Left ventricle myocardium superior (tissue), 1 donor: ENCODE results near the gene ILKAP. TPM values are rescaled to one million over a fixed set of nuclear protein-coding genes. Genes with fewer than 3 reads are reported as not detected.

Experiments
- ATAC-seq: fragments of 200-7000 bp; cut with Tn5 transposase; one replicate; pipeline ENCODE4 v1.9.1; 2020; ENCODE audit warnings: mild to moderate bottlenecking, moderate library complexity
- DNase-seq: peaks from one replicate; pipeline ENCODE4 v3.0.0-alpha.2; 2020
- intact Hi-C: fragments of 100-400 bp; cut with micrococcal nuclease; formaldehyde crosslinking; loops from one replicate; pipeline ENCODE4 v1.11.0; 2022
- total RNA-seq: library from RNA; stranded (reverse); fragmentation: NEBNext Ultra II Directional; extraction: Animal tissue kit (Norgen Biotek cat#: 25700); gene quantifications from one replicate; pipeline ENCODE4 v1.2.1, GENCODE V29; 2021
- donor health status: DM: no; HTN: yes; CAD: no; lungs with severe emphysema.

ILKAP gene
- total RNA-seq, 1 donor from 2014 or later: 26.7 TPM

DNA sequence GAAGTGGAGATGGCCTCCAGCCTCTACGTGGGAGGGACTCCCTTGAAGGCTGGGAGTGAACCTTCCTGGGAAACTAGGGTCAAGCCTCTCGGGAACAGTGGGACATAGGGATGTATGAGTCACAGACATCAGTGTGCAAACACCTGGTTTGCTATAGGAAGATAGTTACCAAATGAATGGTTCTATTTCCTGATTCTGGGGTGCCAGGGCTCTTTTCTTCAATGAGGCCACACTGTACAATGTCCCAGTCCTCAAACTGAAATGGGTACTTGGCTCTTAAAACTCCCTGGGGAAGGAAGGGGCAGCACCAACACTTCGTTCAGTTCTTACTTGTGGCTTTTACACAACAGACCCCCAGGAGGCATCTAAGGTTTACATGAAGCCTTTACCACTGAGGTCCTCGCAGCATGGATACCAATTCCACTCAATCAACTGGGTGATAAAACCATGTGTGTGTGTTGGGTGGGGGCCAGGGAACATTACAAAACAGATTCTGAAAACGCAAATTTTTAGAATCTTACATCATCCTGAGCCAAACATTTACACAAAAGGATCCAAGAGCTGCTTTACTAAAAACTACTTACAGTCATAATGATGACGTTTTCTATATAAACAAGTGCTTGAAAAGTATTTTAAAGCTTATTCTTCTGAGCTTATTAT lies 34.3 kb downstream of the ILKAP start:
- no peak for DNase-seq
- peak; percentile 33 for ATAC-seq
- intact Hi-C loops: no loop called here

DNA sequence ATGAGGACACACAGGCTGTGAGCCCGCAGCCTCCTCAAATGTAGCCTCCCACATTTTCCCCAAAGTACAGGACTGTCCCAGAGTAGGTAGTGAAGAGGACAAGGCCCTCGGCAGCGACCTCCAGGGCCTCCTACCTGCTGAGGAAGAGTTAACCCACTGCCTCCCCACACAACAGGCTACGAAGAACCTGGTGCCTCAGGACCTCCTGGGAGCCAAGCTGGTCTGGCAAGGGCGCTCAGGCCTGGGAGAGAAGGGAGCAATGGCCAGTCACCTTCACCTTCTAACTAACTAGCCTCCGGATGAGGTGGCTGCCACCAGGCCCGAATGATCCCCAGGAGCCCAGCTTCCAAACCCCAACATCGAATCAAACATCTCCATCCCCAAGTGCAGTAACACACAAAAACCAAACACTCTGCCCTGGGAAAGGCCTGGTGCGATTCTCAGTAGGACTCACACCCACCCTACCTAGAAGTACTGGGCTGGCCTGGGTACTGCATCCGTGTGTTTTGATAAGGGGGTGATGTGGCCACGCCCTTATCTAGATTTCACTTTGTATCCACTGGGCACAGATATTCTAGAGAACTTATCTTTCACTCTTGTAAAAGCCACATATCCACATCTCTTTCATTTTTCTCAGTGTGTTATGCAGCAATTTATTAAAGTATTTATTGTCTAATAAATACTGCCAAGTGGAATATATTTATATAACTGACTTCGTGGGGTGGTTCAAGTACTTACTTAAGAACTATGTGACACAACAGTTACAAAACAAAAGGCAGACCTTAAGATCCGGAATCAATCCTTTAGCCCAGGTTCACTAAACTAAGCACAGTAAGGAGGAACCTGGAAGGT lies 35.1 kb downstream of the ILKAP start:
- DNase-seq (no peak), ATAC-seq (no peak)
- intact Hi-C loops: no loop called here

DNA sequence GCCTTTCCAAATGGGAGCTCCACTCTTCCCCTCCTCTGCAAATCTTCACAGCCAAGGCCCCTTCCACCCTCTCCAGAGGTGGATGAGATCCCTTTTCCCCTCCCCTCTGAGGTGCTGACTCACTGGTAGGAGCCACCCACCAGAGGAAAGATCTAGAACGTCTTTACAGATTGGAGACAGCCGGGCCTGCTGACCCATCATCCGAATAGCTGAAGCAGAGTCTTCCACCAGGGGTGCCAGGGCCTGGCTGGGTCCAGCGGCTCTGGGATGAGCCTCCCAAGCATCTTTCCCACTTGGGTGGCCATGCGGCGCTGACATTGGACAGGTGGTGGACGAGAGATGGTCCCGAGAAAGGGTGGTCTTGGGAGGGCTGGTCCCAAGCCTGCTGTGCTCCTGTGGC lies 35.7 kb downstream of the ILKAP start:
- intact Hi-C loops: no loop called here
- ATAC-seq: no peak

DNA sequence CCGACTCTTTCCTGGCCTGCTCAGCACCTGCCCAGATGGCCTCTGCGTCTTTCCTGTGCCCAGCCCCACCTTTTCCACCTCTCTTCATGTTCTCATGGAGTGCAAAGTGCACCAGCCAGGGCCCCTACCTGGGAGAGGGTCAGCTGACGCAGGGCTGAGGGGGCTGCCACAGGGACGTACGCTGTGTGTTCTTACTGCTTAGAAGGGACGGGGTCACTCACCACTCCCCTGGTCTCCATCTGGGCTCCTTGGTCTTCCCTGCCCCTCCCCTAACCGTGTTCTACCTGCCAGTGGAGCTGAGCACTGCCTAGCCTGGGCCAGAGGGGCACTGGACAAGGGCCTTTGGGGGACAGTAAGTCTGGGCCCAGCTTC lies 36.2 kb downstream of the ILKAP start:
- no peak for ATAC-seq
- no peak for DNase-seq
- intact Hi-C loops: no loop called here

More for the DNA sequence above, 35.7 kb downstream of the ILKAP start:
- peak; percentile 27 for DNase-seq

DNA sequence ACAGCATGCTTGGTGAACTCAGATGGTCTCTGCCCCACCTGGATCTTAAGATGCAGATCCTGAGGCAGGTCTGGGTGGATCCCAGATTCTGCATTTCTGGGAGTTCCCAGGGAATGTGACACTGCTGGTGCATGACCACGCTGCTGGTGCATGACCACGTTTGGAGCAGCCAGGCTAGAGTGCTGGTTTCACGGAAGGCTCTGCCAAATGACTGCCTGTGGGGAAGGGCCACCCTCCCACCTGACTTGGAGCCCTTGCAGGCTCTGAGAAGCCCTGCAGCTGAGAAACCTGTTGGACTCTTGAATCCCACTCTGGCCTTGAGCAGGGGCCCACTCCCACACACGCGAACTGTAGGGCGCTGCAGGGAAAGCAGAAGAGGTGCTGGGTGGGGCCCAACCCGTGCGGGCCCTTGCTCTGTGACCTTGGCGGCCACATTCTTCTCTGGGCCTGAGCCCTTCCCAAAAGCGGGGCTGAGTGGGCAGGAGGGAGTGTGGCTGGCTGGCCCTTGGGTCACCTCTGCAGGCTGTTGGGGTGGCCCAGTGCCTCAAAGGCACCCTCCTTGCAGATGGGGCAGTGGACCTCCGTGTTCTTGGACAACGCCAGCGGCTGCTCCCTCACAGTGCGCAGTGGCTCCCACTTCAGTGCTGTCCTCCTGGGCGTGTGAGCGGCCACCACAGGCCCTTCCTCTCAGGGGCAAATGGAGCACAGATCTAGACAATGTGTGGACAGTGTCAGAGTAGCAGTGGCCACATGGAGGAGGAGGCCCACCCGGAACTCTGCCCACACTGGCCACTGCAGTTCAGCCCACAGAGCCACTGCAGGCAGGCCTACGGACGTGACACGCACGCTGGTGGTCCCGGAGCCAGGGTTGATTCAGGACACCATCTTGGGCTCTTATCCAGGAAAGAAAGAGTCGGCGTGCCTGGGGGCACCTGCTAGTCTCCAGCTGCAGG lies 36.8 kb downstream of the ILKAP start:
- intact Hi-C loops: no loop called here
- no peak for ATAC-seq
- DNase-seq: peak; percentile 28

DNA sequence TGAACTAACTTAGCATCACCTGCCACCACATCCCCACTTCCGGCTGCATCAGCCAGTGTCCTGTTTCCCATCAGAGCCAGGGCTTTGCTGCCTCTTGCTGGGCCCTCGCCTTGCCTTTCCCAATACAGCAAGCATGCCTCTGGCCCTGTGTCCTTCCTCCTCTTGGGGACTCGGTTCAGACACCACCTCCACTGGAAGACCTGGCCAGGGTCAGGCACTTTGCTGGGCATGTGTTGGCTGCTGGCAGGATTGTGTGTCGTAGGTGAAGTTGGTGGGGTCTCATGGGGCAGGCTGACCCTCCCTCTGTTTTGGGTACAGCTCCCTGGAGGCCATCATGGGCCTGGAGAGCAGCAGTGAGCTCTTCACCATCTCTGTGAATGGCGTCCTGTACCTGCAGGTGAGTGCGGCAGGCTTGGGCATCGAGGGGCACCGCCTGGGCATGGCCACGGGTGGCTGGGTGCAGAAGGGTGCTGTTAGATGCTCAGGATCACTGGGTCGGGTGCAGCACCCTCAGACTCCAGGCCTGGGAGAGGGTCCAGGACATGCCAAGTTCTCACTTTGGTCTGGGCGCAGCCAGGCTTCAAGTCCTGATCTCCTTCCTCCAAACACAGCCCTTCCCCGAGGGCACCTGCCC lies 38.1 kb downstream of the ILKAP start:
- no peak for ATAC-seq
- intact Hi-C loops: no loop called here
- peak; percentile 22 for DNase-seq

DNA sequence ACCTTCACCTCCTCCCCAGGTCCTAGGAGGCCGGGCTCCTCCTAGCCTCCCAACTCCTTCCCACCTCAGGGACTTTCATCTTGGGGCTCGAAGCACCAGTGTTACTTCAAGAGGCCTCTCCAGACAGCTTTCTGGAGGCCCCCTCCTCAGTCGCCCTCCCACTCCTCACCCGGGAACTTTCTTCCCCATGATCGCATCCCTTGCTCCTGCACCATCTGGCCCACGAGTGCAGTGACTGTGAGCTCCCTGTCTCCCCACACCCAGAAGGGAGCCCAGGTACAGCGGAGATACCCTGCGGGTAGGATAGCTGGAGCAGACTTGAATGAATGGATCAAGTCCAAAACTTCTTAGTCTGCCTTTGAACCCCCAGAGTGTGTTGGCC lies 38.6 kb downstream of the ILKAP start:
- ATAC-seq (no peak), DNase-seq (peak; percentile 12)
- intact Hi-C loops: no loop called here

DNA sequence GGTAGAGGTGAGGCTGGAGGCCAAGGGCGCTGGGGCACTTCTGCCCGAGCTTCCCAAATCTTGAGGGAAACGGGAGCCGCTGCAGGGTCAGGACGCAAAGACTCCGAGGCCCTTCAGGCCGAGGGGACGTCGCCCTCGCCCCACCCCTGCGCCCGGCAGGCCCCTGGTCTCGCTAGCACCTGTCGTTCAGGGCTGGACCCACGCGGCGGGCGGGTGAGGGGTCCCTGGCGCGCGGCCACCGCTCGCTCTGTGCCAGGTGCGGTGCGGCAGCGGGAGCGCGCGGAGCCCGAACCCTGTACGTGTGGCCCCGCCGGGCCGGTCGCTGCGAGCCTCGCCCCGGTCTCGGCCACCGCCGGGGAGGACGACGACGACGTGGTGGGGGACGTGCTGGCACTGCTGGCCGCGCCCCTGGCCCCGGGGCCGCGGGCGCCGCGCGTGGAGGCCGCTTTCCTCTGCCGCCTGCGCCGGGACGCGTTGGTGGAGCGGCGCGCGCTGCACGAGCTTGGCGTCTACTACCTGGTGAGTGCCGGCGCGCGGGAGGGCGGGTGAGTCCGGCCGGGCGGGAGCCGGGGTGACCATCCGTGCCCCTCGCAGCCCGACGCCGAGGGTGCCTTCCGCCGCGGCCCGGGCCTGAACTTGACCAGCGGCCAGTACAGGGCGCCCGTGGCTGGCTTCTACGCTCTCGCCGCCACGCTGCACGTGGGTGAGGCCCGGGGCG lies 39.9 kb downstream of the ILKAP start:
- DNase-seq (peak; percentile 41), ATAC-seq (peak; percentile 5)
- intact Hi-C loops: no loop called here

DNA sequence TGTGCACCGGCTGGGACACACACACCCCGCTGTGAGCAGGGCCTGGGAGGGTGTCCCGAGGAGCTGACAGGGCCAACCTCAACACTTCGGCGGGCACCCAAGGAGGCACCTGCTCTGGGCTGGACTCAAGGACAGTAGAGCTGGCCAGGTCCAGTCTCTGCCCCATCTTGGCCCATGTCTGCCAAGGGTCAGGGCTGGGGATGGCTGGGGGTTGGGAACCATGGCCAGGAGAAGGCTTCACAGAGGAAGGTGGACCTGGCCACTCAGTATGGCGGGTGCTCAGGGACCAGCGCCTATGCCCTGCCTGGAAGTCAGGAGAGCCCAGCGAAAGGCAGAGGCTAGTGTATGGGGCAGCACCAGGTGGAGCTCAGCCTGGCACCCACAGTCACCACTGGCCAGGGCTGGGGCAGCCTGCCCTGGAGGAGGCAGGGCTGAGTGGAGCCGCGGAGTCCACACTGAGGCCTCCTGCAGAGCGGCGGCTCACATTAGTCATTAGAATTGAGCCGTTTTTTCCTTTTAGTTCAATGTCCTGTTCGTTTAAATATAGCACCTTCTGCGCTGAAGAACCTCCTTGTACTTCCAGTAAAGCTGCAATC lies 40.6 kb downstream of the ILKAP start:
- ATAC-seq: no peak
- DNase-seq: peak; percentile 20
- intact Hi-C loops: no loop called here

DNA sequence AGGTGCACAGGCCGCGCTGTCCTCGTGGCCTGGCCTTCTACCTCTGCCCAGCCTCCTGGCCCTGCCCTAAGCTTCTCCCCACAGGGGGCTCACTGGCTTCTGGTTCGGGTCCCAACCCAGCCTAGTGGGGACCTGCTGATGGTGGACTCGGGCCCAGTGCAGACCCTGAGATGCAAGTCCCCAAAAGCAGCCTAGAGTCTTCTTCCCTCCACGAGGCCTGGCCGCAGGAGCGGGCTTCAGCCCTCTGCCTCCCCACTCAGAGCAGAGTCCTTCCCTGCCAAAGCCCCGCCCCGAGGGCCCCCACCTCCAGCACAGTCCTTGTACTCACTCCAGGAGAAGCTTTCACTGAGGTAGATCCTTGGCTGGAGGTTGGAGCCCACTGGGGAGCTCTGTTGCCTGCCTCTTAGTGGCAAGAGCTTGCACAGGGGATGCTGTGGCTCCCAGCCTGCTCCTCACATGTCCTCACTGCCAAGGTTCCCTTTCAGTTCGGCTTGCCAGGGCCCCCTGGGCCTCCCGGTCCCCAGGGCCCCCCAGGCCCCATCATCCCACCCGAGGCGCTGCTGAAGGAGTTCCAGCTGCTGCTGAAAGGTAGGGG lies 41.1 kb downstream of the ILKAP start:
- peak; percentile 13 for DNase-seq

DNA sequence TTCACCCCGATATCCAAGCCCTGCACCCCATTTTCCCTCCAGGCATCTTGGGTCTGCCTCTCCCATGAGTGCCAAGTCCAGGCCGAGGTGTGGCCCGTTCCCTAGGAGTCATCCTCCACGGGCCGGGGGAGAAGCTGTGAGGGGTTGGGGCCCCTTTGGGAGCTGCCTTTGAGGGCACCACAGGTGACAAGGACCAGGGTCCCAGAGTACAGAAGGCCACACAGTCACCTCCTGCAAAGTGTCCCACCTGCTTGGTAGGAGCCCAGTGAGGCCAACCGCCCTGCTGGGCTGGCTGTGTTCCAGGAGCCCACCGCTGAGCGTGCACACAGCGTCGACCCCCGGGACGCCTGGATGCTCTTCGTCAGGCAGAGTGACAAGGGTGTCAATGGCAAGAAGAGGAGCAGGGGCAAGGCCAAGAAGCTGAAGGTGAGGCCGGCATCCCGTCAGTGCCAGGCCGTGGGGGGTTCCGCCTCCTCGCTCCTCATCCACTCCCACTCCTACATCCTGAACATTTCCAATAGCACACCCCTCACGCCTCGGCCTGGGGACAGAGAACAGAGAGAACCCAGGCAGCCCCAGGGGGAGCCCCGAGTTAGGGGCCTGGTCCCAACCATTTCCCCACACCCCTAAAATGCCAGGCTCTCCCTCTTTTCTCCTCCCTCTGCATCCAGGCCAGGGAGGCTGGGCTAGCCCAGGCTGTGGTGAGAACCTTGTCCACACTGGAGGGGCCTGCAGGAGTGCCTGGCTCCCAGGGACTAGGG lies 42.0 kb downstream of the ILKAP start:
- intact Hi-C loops: no loop called here
- peak; percentile 24 for DNase-seq
- ATAC-seq: no peak

More for the DNA sequence above, 41.1 kb downstream of the ILKAP start:
- intact Hi-C loops: no loop called here
- ATAC-seq: no peak

DNA sequence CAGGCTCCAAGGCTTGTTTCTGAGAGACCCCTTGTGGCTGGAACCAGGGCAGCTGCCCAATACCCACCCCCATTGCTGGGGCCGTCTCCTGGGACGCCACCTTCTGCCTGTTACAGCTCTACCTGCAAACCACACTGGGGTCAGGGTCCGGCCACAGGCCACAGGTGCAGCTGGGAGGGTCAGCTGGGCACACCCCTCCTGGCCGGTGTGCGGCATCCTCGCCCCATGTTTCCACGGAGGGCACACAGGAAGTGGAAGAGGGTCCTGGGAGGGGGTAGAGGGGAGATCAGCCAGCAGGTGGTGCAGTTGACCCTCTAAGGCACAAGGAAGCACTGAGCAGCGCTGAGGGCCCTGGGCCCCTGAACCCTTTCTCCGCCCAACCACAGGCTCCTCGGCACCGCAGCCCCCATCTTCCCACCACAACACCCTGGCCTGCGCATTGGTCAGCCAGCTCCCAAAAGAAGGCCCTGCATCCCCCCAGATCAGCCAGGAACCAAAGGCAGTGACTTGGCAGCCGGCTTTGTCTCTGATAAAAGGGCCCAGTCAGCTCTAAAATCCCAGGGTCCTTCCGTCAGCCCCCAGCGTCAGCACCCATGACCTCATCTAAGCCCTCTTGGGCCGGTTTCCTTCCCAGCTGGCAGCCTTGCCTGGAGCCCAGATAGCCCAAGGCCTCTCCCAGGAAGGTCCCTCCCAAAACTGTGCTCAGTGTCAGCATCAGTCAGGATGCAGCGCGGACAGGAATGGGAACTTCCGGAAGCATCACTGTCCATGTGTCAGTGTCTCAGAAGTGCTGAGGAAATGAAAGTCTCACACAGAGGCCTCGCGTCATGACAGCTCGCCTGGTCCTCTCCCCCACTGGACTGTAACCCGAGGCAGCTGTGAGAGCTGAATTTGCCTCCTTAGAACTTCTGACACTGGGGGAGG lies 43.0 kb downstream of the ILKAP start:
- intact Hi-C loops: no loop called here
- DNase-seq (peak; percentile 24), ATAC-seq (no peak)

DNA sequence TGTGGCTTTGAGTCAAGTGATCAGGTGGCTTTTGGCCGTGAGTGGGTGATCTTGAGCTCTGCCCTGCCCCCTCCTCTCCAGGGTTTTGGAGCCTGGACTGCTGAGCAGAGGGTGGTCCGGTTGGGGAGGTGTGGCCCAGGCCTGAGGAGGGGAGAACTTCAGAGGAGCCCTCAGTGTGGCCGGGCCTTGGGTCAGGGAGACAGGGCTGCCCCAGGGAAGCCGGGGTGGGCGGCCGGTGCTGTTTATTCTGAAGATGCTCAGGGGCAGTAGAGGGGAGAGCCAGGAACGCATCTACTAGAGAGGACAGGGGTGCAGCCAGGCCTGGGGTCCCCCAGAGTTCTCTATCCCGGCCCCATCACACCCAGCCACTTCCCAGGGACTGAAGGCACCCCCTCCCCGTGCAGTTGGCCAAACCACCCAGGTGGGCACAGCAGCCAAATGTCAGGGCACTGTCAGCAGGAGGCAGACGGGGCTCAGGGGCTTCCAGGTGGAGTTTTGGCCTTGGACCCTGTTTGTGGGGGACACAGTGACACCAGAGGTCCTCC lies 43.8 kb downstream of the ILKAP start:
- intact Hi-C loops: no loop called here
- ATAC-seq (no peak), DNase-seq (no peak)

DNA sequence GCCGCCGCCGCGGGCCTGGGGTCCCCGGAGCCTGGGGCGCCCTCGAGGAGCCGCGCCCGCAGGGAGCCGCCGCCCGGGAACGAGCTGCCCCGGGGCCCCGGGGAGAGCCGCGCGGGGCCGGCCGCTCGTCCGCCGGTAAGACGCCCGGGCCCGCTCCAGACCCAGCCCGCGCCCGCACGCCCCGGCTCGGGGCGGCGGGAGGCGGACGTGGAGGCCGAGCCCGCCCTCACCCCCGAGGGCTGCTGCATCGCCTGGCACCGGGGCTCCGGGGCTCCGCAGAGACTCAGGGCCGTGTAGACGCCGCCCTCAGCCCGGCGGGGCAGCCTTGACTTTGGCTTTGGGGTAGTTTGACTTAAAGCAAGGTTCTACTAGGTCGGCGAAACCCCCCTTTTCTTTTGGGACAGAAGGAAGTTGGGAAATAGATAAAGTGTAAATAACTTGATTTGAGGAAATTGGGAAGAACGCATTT lies 44.4 kb downstream of the ILKAP start:
- ATAC-seq (no peak), DNase-seq (peak; percentile 37)
- intact Hi-C loops: no loop called here

DNA sequence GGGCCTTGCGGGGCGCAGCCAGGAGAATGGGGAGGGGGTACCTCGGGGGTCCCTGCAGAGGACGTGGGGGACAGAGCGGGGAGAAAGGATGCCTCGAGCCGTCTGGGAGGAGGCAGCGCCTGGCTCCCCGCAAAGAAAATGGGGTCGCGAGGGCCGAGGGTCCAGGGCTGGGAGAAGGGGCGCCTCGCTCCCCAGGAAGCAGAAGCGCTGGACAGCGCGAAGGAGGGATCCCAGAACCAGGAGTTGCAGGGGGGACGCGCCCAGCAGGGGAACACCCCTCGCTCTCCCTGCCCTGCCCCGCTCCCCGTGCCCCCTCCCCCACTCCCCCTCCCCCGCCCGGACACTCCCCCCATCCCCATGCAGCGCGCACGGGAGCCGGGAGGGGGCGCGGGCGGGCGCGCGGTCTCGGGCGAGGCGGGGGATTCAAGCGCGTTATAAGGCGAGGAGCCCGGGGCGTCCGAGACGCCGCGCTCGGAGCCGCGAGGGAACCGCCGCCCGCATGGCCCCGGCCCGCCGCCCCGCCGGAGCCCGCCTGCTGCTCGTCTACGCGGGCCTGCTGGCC lies 44.9 kb downstream of the ILKAP start, which contains the start of gene ERFE:
ERFE (plus strand) TSS at position 462 of the 562 bp plus-strand sequence; CDS start at position 500, 38 bp downstream.
- peak; percentile 49 for ATAC-seq

More for the DNA sequence above, 44.9 kb downstream of the ILKAP start, which contains the start of gene ERFE:
- DNase-seq: peak; percentile 59
- intact Hi-C loops: no loop called here
